Measurements from ENCODE around the gene IRAK3.
"Not testable (repeated sequence)": the region's sequence is repeated elsewhere in the genome, so short reads cannot be mapped to it uniquely, and the experiment has no call there.

Gene IRAK3

GRCh38 chr12:66206141-66206540 is 17.1 kb downstream of the IRAK3 start:
- Histone ChIP-seq H3K27ac (replicated peaks; ENCODE audit: low read length) (no peak overlapping the region), H3K23ac (ENCODE audit: low read depth, low read length, poor library complexity) (no peak overlapping the region), H3K36me3 (replicated peaks in 1 of 2; ENCODE audit: control insufficient read depth in 2 of 2, insufficient read depth in 2 of 2, low read length in 2 of 2) (no peaks in the 10 kb centered on the region), H2AK5ac (ENCODE audit: low read depth, low read length) (no peak overlapping the region), H3K79me1 (ENCODE audit: low read depth, low read length) (no peaks in the 10 kb centered on the region), H2BK12ac (ENCODE audit: low read length) (no peak overlapping the region), H3K18ac (ENCODE audit: low read length) (no peak overlapping the region), H3K27me3 (ENCODE audit: control insufficient read depth in 3 of 3, insufficient read depth in 3 of 3, low read depth in 1 of 3, low read length in 3 of 3) (peaks cover 0 to 10% (median 0%) of the 10 kb centered on the region in 3 experiments), H3K9ac (ENCODE audit: low read depth, low read length, poor library complexity) (no peak overlapping the region), H2BK5ac (ENCODE audit: low read length) (no peak overlapping the region), H3K9me3 (replicated peaks in 1 of 2; ENCODE audit: control insufficient read depth in 2 of 2, insufficient read depth in 1 of 2, low read depth in 1 of 2, low read length in 2 of 2) (no peaks in the 10 kb centered on the region), H3K14ac (ENCODE audit: low read length) (no peak overlapping the region), H2AFZ (ENCODE audit: low read length) (no peak overlapping the region), H4K8ac (ENCODE audit: low read depth, low read length) (no peak overlapping the region), H3K4me1 (ENCODE audit: control insufficient read depth in 2 of 2, insufficient read depth in 1 of 2, low read depth in 1 of 2, low read length in 2 of 2) (no peaks in the 10 kb centered on the region), H3K4me2 (ENCODE audit: insufficient read depth, low read length, poor library complexity, severe bottlenecking) (no peak overlapping the region), H2BK120ac (ENCODE audit: low read depth, low read length) (no peak overlapping the region), H3K4ac (ENCODE audit: low read length) (no peak overlapping the region), H4K91ac (ENCODE audit: low read depth, low read length, poor library complexity) (no peak overlapping the region), H3K4me3 (ENCODE audit: low read length in 2 of 2) (no peak overlapping the region), H2BK15ac (ENCODE audit: low read length) (no peak overlapping the region)
- no peak for DNase-seq (ENCODE audit: low spot score)
- WGBS, 2 donors (ENCODE audit: extremely low coverage in 2 of 2, insufficient read length in 2 of 2, insufficient replicate concordance in 1 of 2): no CpG with 5 or more reads among the region's 1 CpG

- H2BK15ac ChIP-seq (ENCODE audit: low read length): no peak overlapping the region
- H3K4me2 ChIP-seq (ENCODE audit: insufficient read depth, low read length, poor library complexity, severe bottlenecking): no peak overlapping the region
- no peak overlapping the region for H2BK12ac ChIP-seq (ENCODE audit: low read length)
- DNase-seq (ENCODE audit: low spot score): no peak
- H3K9ac ChIP-seq (ENCODE audit: low read depth, low read length, poor library complexity): no peak overlapping the region
- H3K27ac ChIP-seq (replicated peaks; ENCODE audit: low read length): no peak overlapping the region
- H2BK120ac ChIP-seq (ENCODE audit: low read depth, low read length): no peak overlapping the region
- H3K27me3 ChIP-seq (ENCODE audit: control insufficient read depth in 3 of 3, insufficient read depth in 3 of 3, low read depth in 1 of 3, low read length in 3 of 3): no peaks in the 10 kb centered on the region
- H2AK5ac ChIP-seq (ENCODE audit: low read depth, low read length): no peak overlapping the region
- H3K36me3 ChIP-seq (replicated peaks in 1 of 2; ENCODE audit: control insufficient read depth in 2 of 2, insufficient read depth in 2 of 2, low read length in 2 of 2): no peaks in the 10 kb centered on the region
- H3K4me3 ChIP-seq (ENCODE audit: low read length in 2 of 2): no peak overlapping the region
- H4K91ac ChIP-seq (ENCODE audit: low read depth, low read length, poor library complexity): no peak overlapping the region
- no peak overlapping the region for H3K14ac ChIP-seq (ENCODE audit: low read length)
- no peaks in the 10 kb centered on the region for H3K4me1 ChIP-seq (ENCODE audit: control insufficient read depth in 2 of 2, insufficient read depth in 1 of 2, low read depth in 1 of 2, low read length in 2 of 2)
- no peak overlapping the region for H3K23ac ChIP-seq (ENCODE audit: low read depth, low read length, poor library complexity)
- no peak overlapping the region for H4K8ac ChIP-seq (ENCODE audit: low read depth, low read length)
- H3K9me3 ChIP-seq (replicated peaks in 1 of 2; ENCODE audit: control insufficient read depth in 2 of 2, insufficient read depth in 1 of 2, low read depth in 1 of 2, low read length in 2 of 2): no peaks in the 10 kb centered on the region
- H3K4ac ChIP-seq (ENCODE audit: low read length): no peak overlapping the region
- H3K18ac ChIP-seq (ENCODE audit: low read length): no peak overlapping the region
- no peaks in the 10 kb centered on the region for H3K79me1 ChIP-seq (ENCODE audit: low read depth, low read length)
- no peak overlapping the region for H2BK5ac ChIP-seq (ENCODE audit: low read length)
- no peak overlapping the region for H2AFZ ChIP-seq (ENCODE audit: low read length)
Measured at GRCh38 chr12:66210840-66211239, 21.8 kb downstream of the IRAK3 start.

GRCh38 chr12:66211573-66211972 is 22.6 kb downstream of the IRAK3 start:
- not testable (repeated sequence) for DNase-seq (ENCODE audit: low spot score); H3K27ac ChIP-seq (replicated peaks; ENCODE audit: low read length); H3K14ac ChIP-seq (ENCODE audit: low read length); H2BK12ac ChIP-seq (ENCODE audit: low read length); H2AFZ ChIP-seq (ENCODE audit: low read length); H3K18ac ChIP-seq (ENCODE audit: low read length); H3K79me1 ChIP-seq (ENCODE audit: low read depth, low read length); H2BK5ac ChIP-seq (ENCODE audit: low read length); H3K4me3 ChIP-seq (ENCODE audit: low read length in 2 of 2); H3K4me2 ChIP-seq (ENCODE audit: insufficient read depth, low read length, poor library complexity, severe bottlenecking); H2AK5ac ChIP-seq (ENCODE audit: low read depth, low read length); H3K27me3 ChIP-seq (ENCODE audit: control insufficient read depth in 3 of 3, insufficient read depth in 3 of 3, low read depth in 1 of 3, low read length in 3 of 3); H3K23ac ChIP-seq (ENCODE audit: low read depth, low read length, poor library complexity); H2BK120ac ChIP-seq (ENCODE audit: low read depth, low read length); H3K4ac ChIP-seq (ENCODE audit: low read length); H3K9me3 ChIP-seq (replicated peaks in 1 of 2; ENCODE audit: control insufficient read depth in 2 of 2, insufficient read depth in 1 of 2, low read depth in 1 of 2, low read length in 2 of 2); H4K91ac ChIP-seq (ENCODE audit: low read depth, low read length, poor library complexity); H2BK15ac ChIP-seq (ENCODE audit: low read length); H3K9ac ChIP-seq (ENCODE audit: low read depth, low read length, poor library complexity); H3K4me1 ChIP-seq (ENCODE audit: control insufficient read depth in 2 of 2, insufficient read depth in 1 of 2, low read depth in 1 of 2, low read length in 2 of 2); H4K8ac ChIP-seq (ENCODE audit: low read depth, low read length); H3K36me3 ChIP-seq (replicated peaks in 1 of 2; ENCODE audit: control insufficient read depth in 2 of 2, insufficient read depth in 2 of 2, low read length in 2 of 2)
- WGBS, 2 donors (ENCODE audit: extremely low coverage in 2 of 2, insufficient read length in 2 of 2, insufficient replicate concordance in 1 of 2): no CpG with 5 or more reads among the region's 2 CpGs

GRCh38 chr12:66213011-66213410 is 24.0 kb downstream of the IRAK3 start:
- not testable (repeated sequence) for H4K8ac ChIP-seq (ENCODE audit: low read depth, low read length); H2BK120ac ChIP-seq (ENCODE audit: low read depth, low read length); H4K91ac ChIP-seq (ENCODE audit: low read depth, low read length, poor library complexity); H2BK15ac ChIP-seq (ENCODE audit: low read length); H3K4me3 ChIP-seq (ENCODE audit: low read length in 2 of 2); H3K79me1 ChIP-seq (ENCODE audit: low read depth, low read length); H3K4me2 ChIP-seq (ENCODE audit: insufficient read depth, low read length, poor library complexity, severe bottlenecking); H3K18ac ChIP-seq (ENCODE audit: low read length); H3K36me3 ChIP-seq (replicated peaks in 1 of 2; ENCODE audit: control insufficient read depth in 2 of 2, insufficient read depth in 2 of 2, low read length in 2 of 2); H3K4me1 ChIP-seq (ENCODE audit: control insufficient read depth in 2 of 2, insufficient read depth in 1 of 2, low read depth in 1 of 2, low read length in 2 of 2); H3K9ac ChIP-seq (ENCODE audit: low read depth, low read length, poor library complexity); H3K23ac ChIP-seq (ENCODE audit: low read depth, low read length, poor library complexity); H3K27ac ChIP-seq (replicated peaks; ENCODE audit: low read length); H3K14ac ChIP-seq (ENCODE audit: low read length); H2BK5ac ChIP-seq (ENCODE audit: low read length); H2BK12ac ChIP-seq (ENCODE audit: low read length); H2AK5ac ChIP-seq (ENCODE audit: low read depth, low read length); DNase-seq (ENCODE audit: low spot score); H3K9me3 ChIP-seq (replicated peaks in 1 of 2; ENCODE audit: control insufficient read depth in 2 of 2, insufficient read depth in 1 of 2, low read depth in 1 of 2, low read length in 2 of 2); H3K27me3 ChIP-seq (ENCODE audit: control insufficient read depth in 3 of 3, insufficient read depth in 3 of 3, low read depth in 1 of 3, low read length in 3 of 3); H2AFZ ChIP-seq (ENCODE audit: low read length); H3K4ac ChIP-seq (ENCODE audit: low read length)
- no CpG with 5 or more reads among the region's 3 CpGs for WGBS, 2 donors (ENCODE audit: extremely low coverage in 2 of 2, insufficient read length in 2 of 2, insufficient replicate concordance in 1 of 2)

All from neuronal stem cell (in vitro differentiated cells).